Measurements from ENCODE around the gene ABCA4.

Gene ABCA4

DNA sequence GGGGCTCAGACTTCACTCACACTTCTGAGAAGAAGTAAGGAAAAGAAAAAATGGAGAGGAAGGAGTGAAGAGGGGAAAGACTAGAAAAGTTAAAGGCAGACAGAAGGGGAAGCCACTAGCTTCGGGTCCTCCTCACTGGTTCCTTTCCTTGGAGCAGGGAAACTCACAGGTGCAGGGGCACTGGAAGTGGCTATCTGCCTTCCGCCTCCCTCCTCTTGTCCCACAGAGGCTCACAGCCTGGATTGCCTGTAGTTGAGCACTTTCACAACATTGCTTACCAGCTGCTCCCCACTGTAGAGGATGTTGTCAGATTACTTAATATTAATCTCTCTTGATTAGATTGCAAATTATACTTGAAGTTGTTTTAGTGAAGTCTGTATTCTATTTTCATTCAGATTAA lies 21.6 kb upstream of the ABCA4 start:
- H3K4me3 ChIP-seq (ENCODE audit: low read depth, low read length) = no peak overlapping the region
- CTCF ChIA-PET = interaction anchor here (1.0 to 1.5 kb wide), 3 partner anchors 75 to 194 kb away, joined by 3 to 7 read pairs (median 3); no protein-coding TSS in a partner anchor
- POLR2A ChIA-PET = no interaction called here
- TF ChIP-seq, protein P1, sequence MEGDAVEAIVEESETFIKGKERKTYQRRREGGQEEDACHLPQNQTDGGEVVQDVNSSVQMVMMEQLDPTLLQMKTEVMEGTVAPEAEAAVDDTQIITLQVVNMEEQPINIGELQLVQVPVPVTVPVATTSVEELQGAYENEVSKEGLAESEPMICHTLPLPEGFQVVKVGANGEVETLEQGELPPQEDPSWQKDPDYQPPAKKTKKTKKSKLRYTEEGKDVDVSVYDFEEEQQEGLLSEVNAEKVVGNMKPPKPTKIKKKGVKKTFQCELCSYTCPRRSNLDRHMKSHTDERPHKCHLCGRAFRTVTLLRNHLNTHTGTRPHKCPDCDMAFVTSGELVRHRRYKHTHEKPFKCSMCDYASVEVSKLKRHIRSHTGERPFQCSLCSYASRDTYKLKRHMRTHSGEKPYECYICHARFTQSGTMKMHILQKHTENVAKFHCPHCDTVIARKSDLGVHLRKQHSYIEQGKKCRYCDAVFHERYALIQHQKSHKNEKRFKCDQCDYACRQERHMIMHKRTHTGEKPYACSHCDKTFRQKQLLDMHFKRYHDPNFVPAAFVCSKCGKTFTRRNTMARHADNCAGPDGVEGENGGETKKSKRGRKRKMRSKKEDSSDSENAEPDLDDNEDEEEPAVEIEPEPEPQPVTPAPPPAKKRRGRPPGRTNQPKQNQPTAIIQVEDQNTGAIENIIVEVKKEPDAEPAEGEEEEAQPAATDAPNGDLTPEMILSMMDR (IDR thresholded peaks at IDR 0.05; ENCODE audit: insufficient read depth, low read length, missing control alignments) = no peak
- DNase-seq (ENCODE audit: low read depth, low spot score) = no peak

DNA sequence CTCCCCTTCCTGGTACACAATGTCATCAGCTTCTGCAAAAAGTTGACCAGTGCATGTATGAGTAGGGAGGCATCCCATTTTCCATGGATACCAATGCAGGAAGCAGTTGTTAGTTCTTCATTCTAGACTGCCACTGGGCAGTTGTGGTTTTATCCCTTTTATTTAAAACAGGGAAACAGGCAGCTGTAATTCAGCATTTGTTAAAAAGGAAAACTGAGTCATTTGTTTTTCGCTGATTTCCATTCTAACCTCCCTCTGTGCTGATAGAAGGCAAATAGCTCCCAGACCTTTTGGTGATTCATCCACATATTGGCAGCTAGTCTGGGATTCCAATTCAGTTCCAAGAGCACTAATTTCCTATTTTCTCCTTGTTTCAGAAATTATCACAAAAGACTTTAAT lies 21.1 kb upstream of the ABCA4 start:
- POLR2A ChIA-PET = no interaction called here
- TF ChIP-seq, protein P1 (IDR thresholded peaks at IDR 0.05; ENCODE audit: insufficient read depth, low read length, missing control alignments) = no peak
- CTCF ChIA-PET = interaction anchor here (1.0 to 1.3 kb wide), 2 partner anchors 74 to 79 kb away, joined by 3 read pairs; no protein-coding TSS in a partner anchor
- H3K4me3 ChIP-seq (ENCODE audit: low read depth, low read length) = no peak overlapping the region
- no peak for DNase-seq (ENCODE audit: low read depth, low spot score)

DNA sequence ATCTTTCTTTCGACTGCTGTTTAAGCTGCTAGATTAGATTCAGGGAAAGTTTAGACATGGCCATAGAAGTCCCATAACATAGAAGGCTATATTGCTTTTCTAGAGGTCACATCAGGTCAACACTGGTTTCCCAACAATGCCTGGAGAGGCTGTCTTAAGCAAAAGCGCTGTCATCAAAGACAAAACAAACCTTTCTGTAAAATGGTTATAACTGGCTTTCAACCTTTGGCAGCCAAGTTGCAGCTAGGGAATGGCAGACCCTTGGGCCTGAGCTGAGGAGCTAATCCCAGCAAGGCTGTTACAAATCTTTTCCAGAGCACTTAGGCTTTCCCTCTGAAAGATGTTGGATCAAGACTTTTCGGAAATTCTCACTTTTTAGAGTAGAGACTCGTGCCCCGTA lies 11.2 kb upstream of the ABCA4 start:
- no peak for DNase-seq (ENCODE audit: low read depth, low spot score)
- H3K4me3 ChIP-seq (ENCODE audit: low read depth, low read length) = no peak overlapping the region
- ChIA-PET POLR2A (no interaction called here), CTCF (interaction anchor here (1.0 to 1.9 kb wide), 3 partner anchors 9 to 204 kb away, joined by 4 to 5 read pairs (median 5); no protein-coding TSS in a partner anchor)
- TF ChIP-seq, protein P1 (IDR thresholded peaks at IDR 0.05; ENCODE audit: insufficient read depth, low read length, missing control alignments) = no peak

DNA sequence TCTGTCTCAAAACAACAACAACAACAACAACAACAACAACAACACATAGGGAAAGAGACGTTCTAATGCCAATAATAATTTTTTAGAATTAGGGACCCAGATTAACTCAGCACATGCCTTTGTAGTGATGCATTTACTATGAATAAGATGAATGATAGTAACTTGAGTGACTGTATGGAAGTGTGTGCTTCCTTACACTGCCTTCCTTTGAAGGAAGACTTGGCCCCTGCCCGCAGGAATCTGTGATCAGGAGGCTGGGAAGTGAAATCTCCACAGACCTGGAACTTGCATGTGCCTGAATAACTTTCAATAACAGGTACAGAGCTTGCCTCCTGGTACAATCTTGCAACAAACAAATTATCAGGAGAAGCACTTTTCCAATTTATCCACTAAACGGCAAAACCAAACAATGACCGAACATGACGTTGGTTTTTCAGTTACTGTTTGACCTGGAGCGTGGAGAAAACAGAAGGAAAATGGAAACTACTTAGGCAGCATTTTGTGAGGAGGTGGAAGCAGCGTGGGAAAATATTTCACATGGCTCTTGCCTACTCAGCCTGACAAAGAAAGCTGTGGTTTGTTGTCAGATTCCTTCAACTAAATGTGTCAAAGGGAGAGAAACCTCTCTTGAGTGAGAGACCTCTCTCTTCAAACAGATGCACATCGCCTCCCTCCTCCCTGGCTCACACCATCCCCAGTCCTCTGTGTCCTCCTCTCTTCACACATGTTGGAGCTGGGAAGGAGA lies 10.1 kb upstream of the ABCA4 start:
- H3K4me3 ChIP-seq (ENCODE audit: low read depth, low read length) = no peak overlapping the region
- POLR2A ChIA-PET = no interaction called here
- DNase-seq (ENCODE audit: low read depth, low spot score) = no peak
- TF ChIP-seq, protein P1 (IDR thresholded peaks at IDR 0.05; ENCODE audit: insufficient read depth, low read length, missing control alignments) = no peak
- CTCF ChIA-PET = interaction anchor here (1.0 to 1.9 kb wide), 4 partner anchors 10 to 205 kb away, joined by 3 to 5 read pairs (median 4); no protein-coding TSS in a partner anchor

DNA sequence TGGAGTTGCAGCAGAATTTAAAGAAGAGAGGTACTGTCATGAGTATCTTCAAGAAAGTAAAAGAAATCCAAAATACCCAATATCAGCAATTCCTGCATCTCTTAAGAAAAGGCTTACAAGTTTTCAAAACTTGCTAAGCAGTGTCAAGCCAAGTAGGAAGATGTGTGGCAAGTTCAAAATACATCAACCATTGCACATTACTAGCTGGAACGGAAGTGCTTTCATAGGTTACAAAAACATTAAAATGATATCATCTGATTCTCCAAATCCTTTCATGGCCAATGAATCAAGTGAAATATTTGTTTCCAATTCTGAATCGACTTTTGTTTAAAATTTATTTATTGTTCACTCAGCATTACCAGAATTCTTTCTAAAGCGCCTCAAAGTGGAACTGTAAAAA lies 5.7 kb upstream of the ABCA4 start:
- POLR2A ChIA-PET = no interaction called here
- TF ChIP-seq, protein P1 (IDR thresholded peaks at IDR 0.05; ENCODE audit: insufficient read depth, low read length, missing control alignments) = no peak
- no peak for DNase-seq (ENCODE audit: low read depth, low spot score)
- CTCF ChIA-PET = no interaction called here
- no peak overlapping the region for H3K4me3 ChIP-seq (ENCODE audit: low read depth, low read length)

DNA sequence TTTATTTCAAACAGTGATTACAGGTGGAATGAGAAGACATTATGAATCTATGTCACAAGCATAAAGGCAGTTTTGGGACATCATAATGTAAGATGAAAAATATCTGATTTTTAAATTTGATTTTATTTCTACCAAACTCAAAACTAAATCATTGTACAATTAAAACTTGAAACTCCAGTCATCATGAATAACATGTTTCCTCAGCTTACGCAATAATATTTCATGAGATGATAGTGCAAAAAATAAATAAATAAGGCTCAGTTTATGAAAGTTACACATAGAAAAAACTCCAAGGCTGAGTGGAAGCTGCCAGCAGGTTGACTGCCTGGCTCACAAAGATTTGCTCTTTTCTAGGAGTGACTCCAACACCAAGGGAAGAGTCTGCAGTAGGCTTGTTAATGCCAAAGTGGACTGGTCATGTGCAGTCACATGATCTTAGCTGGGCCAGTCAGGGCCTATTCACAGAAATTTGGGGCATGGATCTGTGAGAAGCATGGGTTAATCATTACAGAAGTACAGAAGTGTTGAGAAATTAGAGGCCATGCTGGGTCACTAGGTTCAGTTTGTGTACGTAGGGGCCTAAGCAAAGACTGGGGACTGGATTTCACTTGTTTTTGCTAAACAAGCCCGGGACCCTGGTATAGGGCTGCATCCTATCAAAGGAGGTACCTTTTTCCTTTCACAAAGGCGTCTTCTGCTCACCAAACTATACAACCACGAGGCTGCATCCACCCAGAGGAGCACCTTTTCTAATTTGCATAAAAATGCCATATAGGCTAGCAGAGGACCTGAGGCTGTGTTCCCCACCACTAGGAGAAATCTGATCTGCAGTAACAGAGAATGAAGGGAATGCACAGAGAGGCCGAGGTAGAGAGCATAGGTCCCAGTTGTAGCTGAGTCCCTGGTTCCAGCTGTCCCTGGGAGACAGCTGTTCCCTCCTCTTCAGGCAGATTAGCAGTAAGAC lies 4.9 kb upstream of the ABCA4 start:
- ChIA-PET POLR2A (no interaction called here), CTCF (interaction anchor here (1.0 kb wide), 1 partner anchor 210 kb away, joined by 3 read pairs; no protein-coding TSS in a partner anchor)
- TF ChIP-seq, protein P1 (IDR thresholded peaks at IDR 0.05; ENCODE audit: insufficient read depth, low read length, missing control alignments) = no peak
- DNase-seq (ENCODE audit: low read depth, low spot score) = no peak
- no peak overlapping the region for H3K4me3 ChIP-seq (ENCODE audit: low read depth, low read length)

Measured in AG04449 (cell line).